SJSA1 (cell line): ENCODE results near the gene VWA8. TPM values are rescaled to one million over a fixed set of nuclear protein-coding genes. Genes with fewer than 3 reads are reported as not detected.
"Not testable (repeated sequence)": the region's sequence is repeated elsewhere in the genome, so short reads cannot be mapped to it uniquely, and the experiment has no call there.

Experiments used
- DNase-seq, 2 experiments: peaks; one replicate each; pipeline ENCODE4 v3.0.0-alpha.2; 2015 to 2020; ENCODE audit warnings: low spot score in 2 of 2, low read depth in 1 of 2
- H3K27ac ChIP-seq: fragments of 250-450 bp; sonication (Bioruptor Pico); 2 replicates; pipeline ENCODE4 v1.5.1; 2020; ENCODE audit warnings: mild to moderate bottlenecking, moderate library complexity
- H3K27me3 ChIP-seq: fragments of 250-450 bp; sonication (Bioruptor Pico); replicated peaks from 2 replicates; pipeline ENCODE4 v1.5.1; 2020; ENCODE audit warnings: mild to moderate bottlenecking, moderate library complexity
- H3K36me3 ChIP-seq: fragments of 250-450 bp; sonication (Bioruptor Pico); 2 replicates; pipeline ENCODE4 v1.5.1; 2020; ENCODE audit warnings: mild to moderate bottlenecking
- H3K4me1 ChIP-seq: fragments of 250-450 bp; sonication (Bioruptor Pico); replicated peaks from 2 replicates; pipeline ENCODE4 v1.6.1; 2021; ENCODE audit warnings: mild to moderate bottlenecking
- H3K4me3 ChIP-seq: fragments of 250-450 bp; sonication (Bioruptor Pico); 2 replicates; pipeline ENCODE4 v1.5.1; 2020; ENCODE audit warnings: mild to moderate bottlenecking
- H3K9me3 ChIP-seq: fragments of 250-450 bp; sonication (Bioruptor Pico); replicated peaks from 2 replicates; pipeline ENCODE4 v1.5.1; 2020; ENCODE audit warnings: mild to moderate bottlenecking
- total RNA-seq: library from RNA; depleted of rRNA; stranded (reverse); fragments of >200 nt; shearing (Covaris generic); gene quantifications from 2 replicates; pipeline ENCODE4 v1.2.3, GENCODE V29; 2014

VWA8 gene
- total RNA-seq, 1 experiment from 2014 or later: 8.6 TPM

- peaks cover 16% of the 10 kb centered on the region for H3K4me1 ChIP-seq
- H3K27ac ChIP-seq: no peak overlapping the region
- DNase-seq: no peak
- no peaks in the 10 kb centered on the region for H3K27me3 ChIP-seq
- no peaks in the 10 kb centered on the region for H3K9me3 ChIP-seq
- no peaks in the 10 kb centered on the region; the same call in 1 of the 2 replicates for H3K36me3 ChIP-seq
- H3K4me3 ChIP-seq: no peak overlapping the region
These were observed 140.2 kb downstream of the VWA8 start for GRCh38 chr13:41820581-41821237.

GRCh38 chr13:41816057-41816456, 144.9 kb downstream of the VWA8 start:
- H3K27me3 ChIP-seq: no peaks in the 10 kb centered on the region
- H3K36me3 ChIP-seq: no peaks in the 10 kb centered on the region; the same call in none of the 2 replicates
- no peak overlapping the region for H3K27ac ChIP-seq
- no peaks in the 10 kb centered on the region for H3K9me3 ChIP-seq
- no peak overlapping the region for H3K4me3 ChIP-seq
- no peak for DNase-seq
- no peaks in the 10 kb centered on the region for H3K4me1 ChIP-seq

GRCh38 chr13:41813426-41813825, 147.5 kb downstream of the VWA8 start:
- Histone ChIP-seq H3K4me1 (no peaks in the 10 kb centered on the region), H3K27ac (no peak overlapping the region), H3K36me3 (peaks cover 7% of the 10 kb centered on the region), H3K9me3 (no peaks in the 10 kb centered on the region), H3K27me3 (no peaks in the 10 kb centered on the region), H3K4me3 (no peak overlapping the region)
- DNase-seq: no peak

- Histone ChIP-seq H3K36me3 (peaks cover 7% of the 10 kb centered on the region), H3K4me1 (no peaks in the 10 kb centered on the region), H3K4me3 (no peak overlapping the region), H3K27me3 (no peaks in the 10 kb centered on the region), H3K27ac (no peak overlapping the region), H3K9me3 (no peaks in the 10 kb centered on the region)
- DNase-seq: no peak
These were observed 148.1 kb downstream of the VWA8 start for GRCh38 chr13:41812851-41813250.

- no peak overlapping the region for H3K27ac ChIP-seq
- H3K9me3 ChIP-seq: no peaks in the 10 kb centered on the region
- no peaks in the 10 kb centered on the region for H3K27me3 ChIP-seq
- no peaks in the 10 kb centered on the region for H3K4me1 ChIP-seq
- H3K4me3 ChIP-seq: no peak overlapping the region
- no peak for DNase-seq
- H3K36me3 ChIP-seq: peaks cover 7% of the 10 kb centered on the region
These were observed 148.7 kb downstream of the VWA8 start for GRCh38 chr13:41812237-41812636.

GRCh38 chr13:41811588-41812021, 149.3 kb downstream of the VWA8 start:
- H3K27me3 ChIP-seq: no peaks in the 10 kb centered on the region
- H3K4me3 ChIP-seq: no peak overlapping the region
- DNase-seq: no peak
- H3K9me3 ChIP-seq: no peaks in the 10 kb centered on the region
- no peak overlapping the region for H3K27ac ChIP-seq
- H3K4me1 ChIP-seq: no peaks in the 10 kb centered on the region
- peaks cover 7% of the 10 kb centered on the region for H3K36me3 ChIP-seq

- Histone ChIP-seq H3K9me3 (no peaks in the 10 kb centered on the region), H3K27ac (no peak overlapping the region), H3K27me3 (no peaks in the 10 kb centered on the region), H3K4me1 (no peaks in the 10 kb centered on the region), H3K36me3 (peaks cover 7% of the 10 kb centered on the region), H3K4me3 (no peak overlapping the region)
- no peak for DNase-seq
These were observed 150.9 kb downstream of the VWA8 start for GRCh38 chr13:41809962-41810361.

GRCh38 chr13:41803445-41803735, 157.5 kb downstream of the VWA8 start:
- not testable (repeated sequence) for H3K36me3 ChIP-seq, H3K4me3 ChIP-seq, H3K27me3 ChIP-seq, H3K9me3 ChIP-seq, DNase-seq, H3K27ac ChIP-seq
- peaks cover 11% of the 10 kb centered on the region for H3K4me1 ChIP-seq

- H3K27me3 ChIP-seq: no peaks in the 10 kb centered on the region
- no peaks in the 10 kb centered on the region; the same call in 1 of the 2 replicates for H3K36me3 ChIP-seq
- H3K4me1 ChIP-seq: peaks cover 11% of the 10 kb centered on the region
- H3K9me3 ChIP-seq: no peaks in the 10 kb centered on the region; the same call in 1 of the 2 replicates
- H3K27ac ChIP-seq: peak overlapping the region; percentile 28; the same call in 1 of the 2 replicates
- DNase-seq: peak; percentile 36 to 47
- no peak overlapping the region for H3K4me3 ChIP-seq
These were observed 158.0 kb downstream of the VWA8 start for GRCh38 chr13:41802684-41803444.

GRCh38 chr13:41802043-41802683, 158.7 kb downstream of the VWA8 start:
- no peak for DNase-seq
- H3K4me3 ChIP-seq: no peak overlapping the region
- no peaks in the 10 kb centered on the region for H3K27me3 ChIP-seq
- H3K27ac ChIP-seq: no peak overlapping the region
- no peaks in the 10 kb centered on the region; the same call in 1 of the 2 replicates for H3K9me3 ChIP-seq
- H3K36me3 ChIP-seq: no peaks in the 10 kb centered on the region; the same call in 1 of the 2 replicates
- peaks cover 11% of the 10 kb centered on the region for H3K4me1 ChIP-seq

GRCh38 chr13:41791056-41791455, 169.9 kb downstream of the VWA8 start:
- Histone ChIP-seq H3K9me3 (no peaks in the 10 kb centered on the region), H3K4me1 (peaks cover 3% of the 10 kb centered on the region), H3K27ac (no peak overlapping the region), H3K27me3 (no peaks in the 10 kb centered on the region), H3K4me3 (no peak overlapping the region), H3K36me3 (no peaks in the 10 kb centered on the region)
- no peak for DNase-seq

- Histone ChIP-seq H3K4me3 (no peak overlapping the region), H3K36me3 (no peaks in the 10 kb centered on the region), H3K27me3 (no peaks in the 10 kb centered on the region), H3K4me1 (peaks cover 13% of the 10 kb centered on the region), H3K27ac (no peak overlapping the region), H3K9me3 (no peaks in the 10 kb centered on the region)
- no peak for DNase-seq
These were observed 172.4 kb downstream of the VWA8 start for GRCh38 chr13:41788552-41788951.

- H3K4me3 ChIP-seq: no peak overlapping the region
- H3K9me3 ChIP-seq: no peaks in the 10 kb centered on the region
- no peaks in the 10 kb centered on the region for H3K36me3 ChIP-seq
- 0 out of 2 replicates have a peak overlapping the region, but pooled peaks have one; percentile 8 for H3K27ac ChIP-seq
- H3K4me1 ChIP-seq: peaks cover 28% of the 10 kb centered on the region
- DNase-seq: peak in 1 of 2 experiments; percentile 35
- H3K27me3 ChIP-seq: no peaks in the 10 kb centered on the region
These were observed 175.3 kb downstream of the VWA8 start for GRCh38 chr13:41785402-41786172.
